WTC11 (cell line): ENCODE measurements around the gene GRK4. TPM values are rescaled to one million over a fixed set of nuclear protein-coding genes. Genes with fewer than 3 reads are reported as not detected.

ENCODE experiments used
- ATAC-seq: fragments of 200-7000 bp; cut with Tn5 transposase; 2 replicates; pipeline ENCODE4 v1.10.0; 2021; ENCODE audit warnings: mild to moderate bottlenecking, moderate library complexity
- CTCF ChIA-PET: fragments of 300-600 bp; sonication (Branson Sonifier 250); formaldehyde crosslinking; loops from one replicate; lab custom pipeline; 2021; ENCODE audit warnings: antibody characterized with exemption; lab: Charles Lee
- POLR2A ChIA-PET: fragments of 350-600 bp; sonication (Branson Sonifier 250); formaldehyde crosslinking; loops from one replicate; lab custom pipeline; 2021; ENCODE audit warnings: antibody characterized with exemption; lab: Charles Lee
- DNase-seq: peaks from one replicate; pipeline ENCODE4 v3.0.0; 2021; ENCODE audit warnings: low spot score
- H3K27ac Mint-ChIP-seq: 2 replicates; pipeline ENCODE4 v1.8.0; 2021; ENCODE audit warnings: mixed read lengths
- H3K27me3 Mint-ChIP-seq: 2 replicates; pipeline ENCODE4 v1.8.0; 2021; ENCODE audit warnings: low read depth, mild to moderate bottlenecking, moderate library complexity, mixed read lengths
- H3K36me3 Mint-ChIP-seq: 2 replicates; pipeline ENCODE4 v1.8.0; 2021; ENCODE audit warnings: mixed read lengths
- H3K4me1 Mint-ChIP-seq: 2 replicates; pipeline ENCODE4 v1.8.0; 2022; ENCODE audit warnings: mixed read lengths
- H3K4me3 Mint-ChIP-seq: 2 replicates; pipeline ENCODE4 v1.8.0; 2021; ENCODE audit warnings: mild to moderate bottlenecking, moderate library complexity, mixed read lengths
- H3K9me3 Mint-ChIP-seq: 2 replicates; pipeline ENCODE4 v1.8.0; 2021; ENCODE audit warnings: mixed read lengths
- ATF3 ChIP-seq: sonication (generic); formaldehyde crosslinking; conservative IDR thresholded peaks from 2 replicates; pipeline ENCODE4 v1.8.1; 2022; ENCODE audit warnings: mild to moderate bottlenecking, missing genetic modification reagents
- CDX4 ChIP-seq: fragments of 250-450 bp; sonication (Bioruptor Pico); IDR thresholded peaks from 2 replicates; pipeline ENCODE4 v1.9.0; 2021; ENCODE audit warnings: moderate library complexity, mild to moderate bottlenecking, inconsistent platforms, borderline replicate concordance
- ELF4 ChIP-seq: sonication (generic); formaldehyde crosslinking; IDR thresholded peaks from 2 replicates; pipeline ENCODE4 v1.8.1; 2022; ENCODE audit warnings: low read depth, mild to moderate bottlenecking, moderate library complexity, missing genetic modification reagents
- ERG ChIP-seq: fragments of 250-450 bp; sonication (Bioruptor Pico); IDR thresholded peaks from 2 replicates; pipeline ENCODE4 v1.8.0; 2021; ENCODE audit warnings: mild to moderate bottlenecking
- JAZF1 ChIP-seq: fragments of 250-450 bp; sonication (Bioruptor Pico); IDR thresholded peaks from 2 replicates; pipeline ENCODE4 v1.9.0; 2021; ENCODE audit warnings: moderate library complexity, mild to moderate bottlenecking, inconsistent platforms
- RELA ChIP-seq: sonication (generic); formaldehyde crosslinking; IDR thresholded peaks from 2 replicates; pipeline ENCODE4 v1.8.1; 2022; ENCODE audit warnings: missing genetic modification reagents, mild to moderate bottlenecking, borderline replicate concordance
- SMAD3 ChIP-seq: sonication (generic); formaldehyde crosslinking; IDR thresholded peaks from 2 replicates; pipeline ENCODE4 v1.8.0; 2022; ENCODE audit warnings: missing genetic modification reagents, mild to moderate bottlenecking, borderline replicate concordance
- SMAD4 ChIP-seq: sonication (generic); formaldehyde crosslinking; IDR thresholded peaks from 2 replicates; pipeline ENCODE4 v1.8.0; 2022; ENCODE audit warnings: mild to moderate bottlenecking, missing genetic modification reagents
- TEAD4 ChIP-seq: sonication (generic); formaldehyde crosslinking; IDR thresholded peaks from 2 replicates; pipeline ENCODE4 v1.8.0; 2022; ENCODE audit warnings: mild to moderate bottlenecking, missing genetic modification reagents
- ZNF396 ChIP-seq: fragments of 250-450 bp; sonication (Bioruptor Pico); IDR thresholded peaks from 2 replicates; pipeline ENCODE4 v1.8.0; 2021; ENCODE audit warnings: mild to moderate bottlenecking, moderate library complexity, borderline replicate concordance
- ZNF671 ChIP-seq: fragments of 250-450 bp; sonication (Bioruptor Pico); IDR thresholded peaks from 2 replicates; pipeline ENCODE4 v1.8.0; 2021; ENCODE audit warnings: mild to moderate bottlenecking
- total RNA-seq: library from RNA; stranded (reverse); gene quantifications from 3 replicates; pipeline ENCODE4 v1.2.3, GENCODE V29; 2021
- TF ChIP-seq, protein P1 (sequence below): sonication (generic); formaldehyde crosslinking; IDR thresholded peaks from 2 replicates; pipeline ENCODE4 v1.8.0; 2022; ENCODE audit warnings: missing genetic modification reagents
- TF ChIP-seq, protein P2 (sequence below): sonication (generic); formaldehyde crosslinking; IDR thresholded peaks from 2 replicates; pipeline ENCODE4 v1.8.1; 2023; ENCODE audit warnings: mild to moderate bottlenecking, missing genetic modification reagents, borderline replicate concordance
- TF ChIP-seq, protein P3 (sequence below): fragments of 200-600 bp; IDR thresholded peaks from 2 replicates; pipeline ENCODE4 v1.8.0; 2022; ENCODE audit warnings: antibody characterized with exemption
- TF ChIP-seq, protein P4 (sequence below): sonication (generic); formaldehyde crosslinking; IDR thresholded peaks from 2 replicates; pipeline ENCODE4 v1.8.1; 2023; ENCODE audit warnings: mild to moderate bottlenecking, missing genetic modification reagents

The GRK4 gene
- total RNA-seq, 1 experiment from 2014 or later = 1.4 TPM

DNA sequence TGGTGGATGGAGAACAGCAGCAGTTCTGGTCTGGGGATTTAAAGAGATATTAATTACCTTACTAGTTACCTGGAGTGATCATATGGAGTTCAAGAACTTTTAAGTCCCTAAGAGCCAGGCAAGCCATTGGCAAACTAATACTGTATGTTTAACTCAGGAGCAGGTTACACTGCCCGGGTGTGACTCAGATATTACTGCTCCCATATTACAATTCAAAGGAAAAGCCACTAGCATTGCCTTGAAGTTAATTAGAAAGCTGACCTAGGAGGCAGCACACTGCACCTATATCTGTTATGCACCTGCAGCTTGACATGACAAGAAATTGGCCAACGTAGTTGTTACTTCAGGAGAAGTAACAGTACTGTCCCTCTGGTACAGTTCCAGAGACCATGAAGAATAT is 47.2 kb downstream of the GRK4 start:
- H3K36me3 Mint-ChIP-seq = no peaks in the 10 kb centered on the region

More for the DNA sequence above, 47.2 kb downstream of the GRK4 start:
- ChIA-PET CTCF (interaction anchor here (1.7 kb wide), 1 partner anchor 13 kb away, joined by 4 read pairs; no protein-coding TSS in a partner anchor), POLR2A (no interaction called here)
- Mint-ChIP-seq H3K27me3 (no peaks in the 10 kb centered on the region), H3K27ac (no peak overlapping the region), H3K4me1 (no peaks in the 10 kb centered on the region), H3K9me3 (no peaks in the 10 kb centered on the region), H3K4me3 (no peak overlapping the region)
- DNase-seq (no peak), ATAC-seq (no peak)
- no peak for TF ChIP-seq ELF4
- TF ChIP-seq ZNF396 (CRISPR knock-in tag) = no peak
- no peak for TF ChIP-seq ERG (CRISPR knock-in tag)
- TF ChIP-seq ZNF671 (CRISPR knock-in tag) = no peak
- TF ChIP-seq ATF3 (CRISPR knock-in tag) = no peak
- TF ChIP-seq RELA (CRISPR knock-in tag) = no peak
- TF ChIP-seq, protein P1, sequence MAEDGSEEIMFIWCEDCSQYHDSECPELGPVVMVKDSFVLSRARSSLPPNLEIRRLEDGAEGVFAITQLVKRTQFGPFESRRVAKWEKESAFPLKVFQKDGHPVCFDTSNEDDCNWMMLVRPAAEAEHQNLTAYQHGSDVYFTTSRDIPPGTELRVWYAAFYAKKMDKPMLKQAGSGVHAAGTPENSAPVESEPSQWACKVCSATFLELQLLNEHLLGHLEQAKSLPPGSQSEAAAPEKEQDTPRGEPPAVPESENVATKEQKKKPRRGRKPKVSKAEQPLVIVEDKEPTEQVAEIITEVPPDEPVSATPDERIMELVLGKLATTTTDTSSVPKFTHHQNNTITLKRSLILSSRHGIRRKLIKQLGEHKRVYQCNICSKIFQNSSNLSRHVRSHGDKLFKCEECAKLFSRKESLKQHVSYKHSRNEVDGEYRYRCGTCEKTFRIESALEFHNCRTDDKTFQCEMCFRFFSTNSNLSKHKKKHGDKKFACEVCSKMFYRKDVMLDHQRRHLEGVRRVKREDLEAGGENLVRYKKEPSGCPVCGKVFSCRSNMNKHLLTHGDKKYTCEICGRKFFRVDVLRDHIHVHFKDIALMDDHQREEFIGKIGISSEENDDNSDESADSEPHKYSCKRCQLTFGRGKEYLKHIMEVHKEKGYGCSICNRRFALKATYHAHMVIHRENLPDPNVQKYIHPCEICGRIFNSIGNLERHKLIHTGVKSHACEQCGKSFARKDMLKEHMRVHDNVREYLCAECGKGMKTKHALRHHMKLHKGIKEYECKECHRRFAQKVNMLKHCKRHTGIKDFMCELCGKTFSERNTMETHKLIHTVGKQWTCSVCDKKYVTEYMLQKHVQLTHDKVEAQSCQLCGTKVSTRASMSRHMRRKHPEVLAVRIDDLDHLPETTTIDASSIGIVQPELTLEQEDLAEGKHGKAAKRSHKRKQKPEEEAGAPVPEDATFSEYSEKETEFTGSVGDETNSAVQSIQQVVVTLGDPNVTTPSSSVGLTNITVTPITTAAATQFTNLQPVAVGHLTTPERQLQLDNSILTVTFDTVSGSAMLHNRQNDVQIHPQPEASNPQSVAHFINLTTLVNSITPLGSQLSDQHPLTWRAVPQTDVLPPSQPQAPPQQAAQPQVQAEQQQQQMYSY (CRISPR knock-in tag) = no peak
- TF ChIP-seq, protein P2, sequence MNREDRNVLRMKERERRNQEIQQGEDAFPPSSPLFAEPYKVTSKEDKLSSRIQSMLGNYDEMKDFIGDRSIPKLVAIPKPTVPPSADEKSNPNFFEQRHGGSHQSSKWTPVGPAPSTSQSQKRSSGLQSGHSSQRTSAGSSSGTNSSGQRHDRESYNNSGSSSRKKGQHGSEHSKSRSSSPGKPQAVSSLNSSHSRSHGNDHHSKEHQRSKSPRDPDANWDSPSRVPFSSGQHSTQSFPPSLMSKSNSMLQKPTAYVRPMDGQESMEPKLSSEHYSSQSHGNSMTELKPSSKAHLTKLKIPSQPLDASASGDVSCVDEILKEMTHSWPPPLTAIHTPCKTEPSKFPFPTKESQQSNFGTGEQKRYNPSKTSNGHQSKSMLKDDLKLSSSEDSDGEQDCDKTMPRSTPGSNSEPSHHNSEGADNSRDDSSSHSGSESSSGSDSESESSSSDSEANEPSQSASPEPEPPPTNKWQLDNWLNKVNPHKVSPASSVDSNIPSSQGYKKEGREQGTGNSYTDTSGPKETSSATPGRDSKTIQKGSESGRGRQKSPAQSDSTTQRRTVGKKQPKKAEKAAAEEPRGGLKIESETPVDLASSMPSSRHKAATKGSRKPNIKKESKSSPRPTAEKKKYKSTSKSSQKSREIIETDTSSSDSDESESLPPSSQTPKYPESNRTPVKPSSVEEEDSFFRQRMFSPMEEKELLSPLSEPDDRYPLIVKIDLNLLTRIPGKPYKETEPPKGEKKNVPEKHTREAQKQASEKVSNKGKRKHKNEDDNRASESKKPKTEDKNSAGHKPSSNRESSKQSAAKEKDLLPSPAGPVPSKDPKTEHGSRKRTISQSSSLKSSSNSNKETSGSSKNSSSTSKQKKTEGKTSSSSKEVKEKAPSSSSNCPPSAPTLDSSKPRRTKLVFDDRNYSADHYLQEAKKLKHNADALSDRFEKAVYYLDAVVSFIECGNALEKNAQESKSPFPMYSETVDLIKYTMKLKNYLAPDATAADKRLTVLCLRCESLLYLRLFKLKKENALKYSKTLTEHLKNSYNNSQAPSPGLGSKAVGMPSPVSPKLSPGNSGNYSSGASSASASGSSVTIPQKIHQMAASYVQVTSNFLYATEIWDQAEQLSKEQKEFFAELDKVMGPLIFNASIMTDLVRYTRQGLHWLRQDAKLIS (CRISPR knock-in tag) = no peak
- TF ChIP-seq, protein P3, sequence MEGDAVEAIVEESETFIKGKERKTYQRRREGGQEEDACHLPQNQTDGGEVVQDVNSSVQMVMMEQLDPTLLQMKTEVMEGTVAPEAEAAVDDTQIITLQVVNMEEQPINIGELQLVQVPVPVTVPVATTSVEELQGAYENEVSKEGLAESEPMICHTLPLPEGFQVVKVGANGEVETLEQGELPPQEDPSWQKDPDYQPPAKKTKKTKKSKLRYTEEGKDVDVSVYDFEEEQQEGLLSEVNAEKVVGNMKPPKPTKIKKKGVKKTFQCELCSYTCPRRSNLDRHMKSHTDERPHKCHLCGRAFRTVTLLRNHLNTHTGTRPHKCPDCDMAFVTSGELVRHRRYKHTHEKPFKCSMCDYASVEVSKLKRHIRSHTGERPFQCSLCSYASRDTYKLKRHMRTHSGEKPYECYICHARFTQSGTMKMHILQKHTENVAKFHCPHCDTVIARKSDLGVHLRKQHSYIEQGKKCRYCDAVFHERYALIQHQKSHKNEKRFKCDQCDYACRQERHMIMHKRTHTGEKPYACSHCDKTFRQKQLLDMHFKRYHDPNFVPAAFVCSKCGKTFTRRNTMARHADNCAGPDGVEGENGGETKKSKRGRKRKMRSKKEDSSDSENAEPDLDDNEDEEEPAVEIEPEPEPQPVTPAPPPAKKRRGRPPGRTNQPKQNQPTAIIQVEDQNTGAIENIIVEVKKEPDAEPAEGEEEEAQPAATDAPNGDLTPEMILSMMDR = no peak
- TF ChIP-seq, protein P4, sequence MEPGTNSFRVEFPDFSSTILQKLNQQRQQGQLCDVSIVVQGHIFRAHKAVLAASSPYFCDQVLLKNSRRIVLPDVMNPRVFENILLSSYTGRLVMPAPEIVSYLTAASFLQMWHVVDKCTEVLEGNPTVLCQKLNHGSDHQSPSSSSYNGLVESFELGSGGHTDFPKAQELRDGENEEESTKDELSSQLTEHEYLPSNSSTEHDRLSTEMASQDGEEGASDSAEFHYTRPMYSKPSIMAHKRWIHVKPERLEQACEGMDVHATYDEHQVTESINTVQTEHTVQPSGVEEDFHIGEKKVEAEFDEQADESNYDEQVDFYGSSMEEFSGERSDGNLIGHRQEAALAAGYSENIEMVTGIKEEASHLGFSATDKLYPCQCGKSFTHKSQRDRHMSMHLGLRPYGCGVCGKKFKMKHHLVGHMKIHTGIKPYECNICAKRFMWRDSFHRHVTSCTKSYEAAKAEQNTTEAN (CRISPR knock-in tag) = no peak
- TF ChIP-seq SMAD4 (CRISPR knock-in tag) = no peak
- TF ChIP-seq TEAD4 (CRISPR knock-in tag) = no peak
- no peak for TF ChIP-seq CDX4 (CRISPR knock-in tag)
- TF ChIP-seq JAZF1 (CRISPR knock-in tag) = no peak
- no peak for TF ChIP-seq SMAD3 (CRISPR knock-in tag)
